ENCODE data around the gene TRABD2B.

Gene TRABD2B

GRCh38 chr1:47712596-47713299, 284.4 kb downstream of the TRABD2B start:
- DNase-seq, result no peak

- no peak for DNase-seq
These were observed 285.2 kb downstream of the TRABD2B start for GRCh38 chr1:47711848-47712492.

GRCh38 chr1:47711184-47711847, 285.9 kb downstream of the TRABD2B start:
- no peak for DNase-seq
